ENCODE measurements around the gene ST6GALNAC3. TPM values are rescaled to one million over a fixed set of nuclear protein-coding genes. Genes with fewer than 3 reads are reported as not detected.

Gene ST6GALNAC3
- polyA plus RNA-seq, 4 donors = under 0.01 to 21.7 (median 2.6) TPM

DNA sequence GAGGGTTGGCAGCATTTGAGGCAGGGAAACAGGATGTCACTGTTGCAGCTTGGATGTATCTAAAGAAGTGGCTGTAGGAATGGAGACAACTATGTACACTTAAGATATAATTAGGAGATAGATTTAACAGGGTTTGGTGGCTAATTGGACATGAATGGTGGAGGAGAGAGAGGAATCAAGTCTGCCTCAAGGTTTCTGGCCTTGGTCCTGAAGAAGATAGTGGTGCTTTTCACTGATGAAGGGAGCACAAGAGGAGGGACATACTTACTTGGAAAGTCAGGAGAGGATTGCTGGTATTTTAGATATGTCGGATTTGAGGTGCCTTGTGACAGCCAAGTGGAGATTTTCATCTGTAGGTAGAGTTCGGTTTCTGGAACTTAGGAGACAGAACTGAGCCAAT, 123.9 kb downstream of the ST6GALNAC3 start:
- Histone ChIP-seq H3K36me3 (ENCODE audit: control insufficient read depth in 3 of 3, insufficient read depth in 2 of 3, low read depth in 1 of 3, low read length in 3 of 3) (no peaks in the 10 kb centered on the region), H3K27ac (ENCODE audit: low read depth in 1 of 3, low read length in 2 of 3) (no peak overlapping the region), H3K4me3 (ENCODE audit: low read depth in 1 of 3, low read length in 3 of 3) (no peak overlapping the region), H3K9me3 (ENCODE audit: control insufficient read depth in 2 of 2, insufficient read depth in 1 of 2, low read depth in 1 of 2, low read length in 1 of 2) (peaks cover 0 to 3% of the 10 kb centered on the region in 2 donors), H3K27me3 (ENCODE audit: control insufficient read depth in 3 of 3, insufficient read depth in 3 of 3, low read length in 3 of 3) (no peaks in the 10 kb centered on the region), H3K4me1 (ENCODE audit: control insufficient read depth in 3 of 3, insufficient read depth in 2 of 3, low read depth in 1 of 3, low read length in 2 of 3) (no peaks in the 10 kb centered on the region)
- no peak for DNase-seq
- WGBS, 3 donors = 86 to 96% (median 94%) methylated on average over 2 of the region's 2 CpGs
- no peak for FAIRE-seq

DNA sequence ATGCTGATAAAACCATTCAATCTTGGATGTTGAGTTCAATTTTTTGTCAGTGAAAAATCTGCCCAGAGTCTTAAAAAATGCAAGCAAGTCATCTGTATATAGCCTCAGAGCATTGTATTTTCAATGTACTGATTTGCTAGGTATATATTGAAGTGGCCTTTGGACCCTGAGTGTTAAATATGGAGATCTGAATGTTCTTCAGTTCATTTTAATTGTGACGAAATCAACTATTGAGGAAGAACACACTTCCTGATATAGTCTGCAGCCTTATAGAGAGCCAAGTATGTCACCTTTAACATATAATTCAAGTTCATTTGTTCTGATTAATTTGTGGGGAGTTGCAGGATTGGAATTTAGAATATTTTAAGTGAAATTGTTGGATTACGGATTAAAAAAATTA, 128.1 kb downstream of the ST6GALNAC3 start:
- FAIRE-seq (no peak), DNase-seq (no peak)
- Histone ChIP-seq H3K4me1 (ENCODE audit: control insufficient read depth in 3 of 3, insufficient read depth in 2 of 3, low read depth in 1 of 3, low read length in 2 of 3) (no peaks in the 10 kb centered on the region), H3K27me3 (ENCODE audit: control insufficient read depth in 3 of 3, insufficient read depth in 3 of 3, low read length in 3 of 3) (no peaks in the 10 kb centered on the region), H3K4me3 (ENCODE audit: low read depth in 1 of 3, low read length in 3 of 3) (no peak overlapping the region), H3K27ac (ENCODE audit: low read depth in 1 of 3, low read length in 2 of 3) (no peak overlapping the region), H3K9me3 (ENCODE audit: control insufficient read depth in 2 of 2, insufficient read depth in 1 of 2, low read depth in 1 of 2, low read length in 1 of 2) (peaks cover 0 to 3% of the 10 kb centered on the region in 2 donors), H3K36me3 (ENCODE audit: control insufficient read depth in 3 of 3, insufficient read depth in 2 of 3, low read depth in 1 of 3, low read length in 3 of 3) (no peaks in the 10 kb centered on the region)
- whole genome bisulfite sequencing, 3 donors = 62 to 89% (median 71%) methylated on average over 2 of the region's 2 CpGs

DNA sequence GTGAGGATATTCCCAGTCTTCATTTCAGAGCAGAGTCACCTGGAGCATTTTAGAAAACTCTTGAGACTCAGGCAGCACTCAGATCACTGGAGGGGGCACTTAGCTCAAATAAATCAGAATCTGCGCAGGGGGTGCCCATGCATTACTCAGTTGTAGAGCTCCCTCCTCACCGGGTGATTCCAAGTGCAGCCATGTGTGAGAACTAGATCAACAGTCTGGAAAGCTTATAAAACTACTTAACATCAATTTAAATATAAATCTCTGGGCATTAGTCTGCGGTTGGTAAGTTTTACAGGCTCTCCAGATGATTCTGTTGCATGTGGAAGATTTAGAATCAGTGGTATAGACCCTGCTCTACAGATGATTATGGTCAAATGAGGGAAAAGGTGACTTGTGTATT, 128.6 kb downstream of the ST6GALNAC3 start:
- 81 to 87% (median 81%) methylated on average over 3 of the region's 3 CpGs for WGBS, 3 donors
- DNase-seq = no peak
- H3K27ac ChIP-seq (ENCODE audit: low read depth in 1 of 3, low read length in 2 of 3) = no peak overlapping the region
- no peaks in the 10 kb centered on the region for H3K4me1 ChIP-seq (ENCODE audit: control insufficient read depth in 3 of 3, insufficient read depth in 2 of 3, low read depth in 1 of 3, low read length in 2 of 3)
- no peaks in the 10 kb centered on the region for H3K36me3 ChIP-seq (ENCODE audit: control insufficient read depth in 3 of 3, insufficient read depth in 2 of 3, low read depth in 1 of 3, low read length in 3 of 3)
- H3K9me3 ChIP-seq (ENCODE audit: control insufficient read depth in 2 of 2, insufficient read depth in 1 of 2, low read depth in 1 of 2, low read length in 1 of 2) = peaks cover 0 to 3% of the 10 kb centered on the region in 2 donors
- H3K4me3 ChIP-seq (ENCODE audit: low read depth in 1 of 3, low read length in 3 of 3) = no peak overlapping the region
- no peak for FAIRE-seq
- no peaks in the 10 kb centered on the region for H3K27me3 ChIP-seq (ENCODE audit: control insufficient read depth in 3 of 3, insufficient read depth in 3 of 3, low read length in 3 of 3)

DNA sequence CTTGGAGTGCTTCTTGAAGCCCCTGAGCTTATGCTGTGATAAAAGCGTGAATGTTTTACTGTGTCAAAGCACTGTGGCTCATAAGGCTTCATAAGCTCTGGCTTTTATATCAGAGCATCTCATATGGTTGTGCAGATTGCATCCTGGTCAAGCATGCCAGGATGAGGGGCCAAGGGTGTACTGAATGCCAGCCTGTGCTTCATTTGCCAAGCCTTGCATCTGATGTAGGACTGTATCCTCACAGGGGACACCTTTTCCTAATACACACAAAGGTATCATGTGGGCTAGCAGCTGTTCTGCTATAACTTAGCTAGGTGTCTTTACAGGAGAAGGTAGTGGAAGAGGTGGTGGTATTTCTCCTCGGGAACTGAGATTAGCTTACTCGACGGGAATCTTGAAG, 134.7 kb downstream of the ST6GALNAC3 start:
- FAIRE-seq (no peak), DNase-seq (no peak)
- no peak overlapping the region for H3K27ac ChIP-seq (ENCODE audit: low read depth in 1 of 3, low read length in 2 of 3)
- H3K9me3 ChIP-seq (ENCODE audit: control insufficient read depth in 2 of 2, insufficient read depth in 1 of 2, low read depth in 1 of 2, low read length in 1 of 2) = no peaks in the 10 kb centered on the region
- no peaks in the 10 kb centered on the region for H3K36me3 ChIP-seq (ENCODE audit: control insufficient read depth in 3 of 3, insufficient read depth in 2 of 3, low read depth in 1 of 3, low read length in 3 of 3)
- H3K4me3 ChIP-seq (ENCODE audit: low read depth in 1 of 3, low read length in 3 of 3) = no peak overlapping the region
- H3K4me1 ChIP-seq (ENCODE audit: control insufficient read depth in 3 of 3, insufficient read depth in 2 of 3, low read depth in 1 of 3, low read length in 2 of 3) = no peaks in the 10 kb centered on the region
- WGBS, 3 donors = 88 to 93% (median 91%) methylated on average over 4 of the region's 4 CpGs
- H3K27me3 ChIP-seq (ENCODE audit: control insufficient read depth in 3 of 3, insufficient read depth in 3 of 3, low read length in 3 of 3) = no peaks in the 10 kb centered on the region

DNA sequence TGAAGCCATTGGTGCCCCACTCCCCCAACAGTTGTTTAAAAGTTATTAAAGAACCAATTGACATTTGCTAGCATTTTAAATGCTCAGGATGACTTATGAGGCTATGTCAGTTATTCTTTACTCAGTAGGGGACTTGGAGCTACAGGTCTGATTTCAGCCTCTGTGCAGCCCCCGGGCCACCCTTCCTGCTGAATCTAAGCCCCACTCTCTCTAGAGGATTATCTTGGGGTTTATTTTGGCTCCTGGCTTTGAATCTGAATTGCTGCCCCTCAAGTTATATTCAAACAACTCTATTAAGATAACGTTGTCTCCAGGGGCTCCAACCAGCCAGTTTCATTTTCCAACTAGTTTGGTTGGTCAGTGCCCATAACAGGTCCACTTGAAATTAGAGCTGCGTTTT, 135.1 kb downstream of the ST6GALNAC3 start:
- DNase-seq = no peak
- H3K27ac ChIP-seq (ENCODE audit: low read depth in 1 of 3, low read length in 2 of 3) = no peak overlapping the region
- 64 to 66% (median 65%) methylated on average over 3 of the region's 3 CpGs for WGBS, 3 donors
- FAIRE-seq = no peak
- H3K9me3 ChIP-seq (ENCODE audit: control insufficient read depth in 2 of 2, insufficient read depth in 1 of 2, low read depth in 1 of 2, low read length in 1 of 2) = no peaks in the 10 kb centered on the region
- H3K36me3 ChIP-seq (ENCODE audit: control insufficient read depth in 3 of 3, insufficient read depth in 2 of 3, low read depth in 1 of 3, low read length in 3 of 3) = no peaks in the 10 kb centered on the region
- H3K4me1 ChIP-seq (ENCODE audit: control insufficient read depth in 3 of 3, insufficient read depth in 2 of 3, low read depth in 1 of 3, low read length in 2 of 3) = no peaks in the 10 kb centered on the region
- no peak overlapping the region for H3K4me3 ChIP-seq (ENCODE audit: low read depth in 1 of 3, low read length in 3 of 3)
- H3K27me3 ChIP-seq (ENCODE audit: control insufficient read depth in 3 of 3, insufficient read depth in 3 of 3, low read length in 3 of 3) = no peaks in the 10 kb centered on the region

DNA sequence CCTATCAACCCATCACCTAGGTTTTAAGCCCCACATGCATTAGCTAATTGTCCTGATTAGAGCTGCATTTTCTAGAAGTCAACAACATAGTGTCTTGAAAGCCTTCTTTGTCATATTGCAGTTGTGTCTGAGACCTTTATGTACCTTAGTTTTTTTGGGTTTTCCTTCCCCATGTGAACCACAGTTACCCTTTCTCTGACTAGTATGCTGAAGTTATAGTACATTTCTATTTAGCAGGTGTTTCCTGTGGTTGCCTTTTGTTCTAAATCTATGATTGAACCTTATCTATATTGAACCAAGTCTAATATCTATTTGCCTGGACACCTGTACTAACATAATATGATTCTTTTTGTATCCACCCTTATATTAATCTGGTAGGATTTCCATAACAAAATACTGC, 135.6 kb downstream of the ST6GALNAC3 start:
- H3K4me3 ChIP-seq (ENCODE audit: low read depth in 1 of 3, low read length in 3 of 3) = no peak overlapping the region
- no peak for FAIRE-seq
- no peak for DNase-seq
- H3K36me3 ChIP-seq (ENCODE audit: control insufficient read depth in 3 of 3, insufficient read depth in 2 of 3, low read depth in 1 of 3, low read length in 3 of 3) = no peaks in the 10 kb centered on the region
- H3K4me1 ChIP-seq (ENCODE audit: control insufficient read depth in 3 of 3, insufficient read depth in 2 of 3, low read depth in 1 of 3, low read length in 2 of 3) = no peaks in the 10 kb centered on the region
- H3K27ac ChIP-seq (ENCODE audit: low read depth in 1 of 3, low read length in 2 of 3) = no peak overlapping the region
- no peaks in the 10 kb centered on the region for H3K9me3 ChIP-seq (ENCODE audit: control insufficient read depth in 2 of 2, insufficient read depth in 1 of 2, low read depth in 1 of 2, low read length in 1 of 2)
- no peaks in the 10 kb centered on the region for H3K27me3 ChIP-seq (ENCODE audit: control insufficient read depth in 3 of 3, insufficient read depth in 3 of 3, low read length in 3 of 3)

DNA sequence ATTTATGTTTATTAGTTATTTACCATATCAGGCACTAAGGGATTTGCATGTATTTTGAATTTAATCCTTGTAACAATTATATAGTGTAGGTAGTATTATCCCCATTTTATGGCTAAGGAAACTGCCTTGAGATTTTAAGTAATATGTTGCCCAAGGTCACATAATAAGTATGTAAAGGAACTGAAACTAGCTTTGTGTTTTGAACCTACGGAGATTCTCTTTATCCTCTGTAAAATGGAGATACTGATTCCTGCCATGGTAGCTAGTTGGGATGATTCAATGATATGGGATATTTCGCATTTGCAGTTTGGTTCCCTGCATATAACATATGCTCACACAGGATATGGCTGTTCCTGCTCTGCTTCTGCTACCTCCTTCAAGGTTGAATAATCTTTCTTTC, 144.3 kb downstream of the ST6GALNAC3 start:
- no peaks in the 10 kb centered on the region for H3K27me3 ChIP-seq (ENCODE audit: control insufficient read depth in 3 of 3, insufficient read depth in 3 of 3, low read length in 3 of 3)
- FAIRE-seq (no peak), DNase-seq (no peak)
- H3K9me3 ChIP-seq (ENCODE audit: control insufficient read depth in 2 of 2, insufficient read depth in 1 of 2, low read depth in 1 of 2, low read length in 1 of 2) = no peaks in the 10 kb centered on the region
- whole genome bisulfite sequencing, 3 donors = 85 to 92% (median 86%) methylated on average over 2 of the region's 2 CpGs
- H3K27ac ChIP-seq (ENCODE audit: low read depth in 1 of 3, low read length in 2 of 3) = no peak overlapping the region
- no peak overlapping the region for H3K4me3 ChIP-seq (ENCODE audit: low read depth in 1 of 3, low read length in 3 of 3)
- no peaks in the 10 kb centered on the region for H3K36me3 ChIP-seq (ENCODE audit: control insufficient read depth in 3 of 3, insufficient read depth in 2 of 3, low read depth in 1 of 3, low read length in 3 of 3)
- H3K4me1 ChIP-seq (ENCODE audit: control insufficient read depth in 3 of 3, insufficient read depth in 2 of 3, low read depth in 1 of 3, low read length in 2 of 3) = no peaks in the 10 kb centered on the region

DNA sequence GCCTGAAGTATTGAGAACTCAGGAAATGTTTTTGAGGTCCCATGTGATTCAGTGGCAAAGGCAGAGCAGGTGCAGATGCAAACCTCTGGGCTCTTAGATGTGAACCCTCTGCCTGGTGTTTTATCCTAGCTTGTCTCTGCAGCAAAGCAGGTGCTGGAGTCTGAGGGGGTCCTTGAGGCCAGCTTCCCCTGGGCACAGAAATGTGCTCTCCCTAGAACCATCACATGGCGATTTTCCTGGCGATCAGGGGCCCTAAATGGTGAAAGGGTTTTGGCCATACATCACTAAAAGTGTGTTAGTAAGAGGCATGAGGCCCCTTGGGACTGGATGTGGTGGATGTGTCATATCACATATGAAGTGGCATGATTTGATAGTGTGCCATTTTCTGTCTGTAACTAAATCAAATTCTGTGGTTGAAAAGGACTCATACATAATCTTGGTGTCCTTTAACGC, 144.8 kb downstream of the ST6GALNAC3 start:
- Histone ChIP-seq H3K27ac (ENCODE audit: low read depth in 1 of 3, low read length in 2 of 3) (no peak overlapping the region), H3K4me3 (ENCODE audit: low read depth in 1 of 3, low read length in 3 of 3) (no peak overlapping the region), H3K27me3 (ENCODE audit: control insufficient read depth in 3 of 3, insufficient read depth in 3 of 3, low read length in 3 of 3) (no peaks in the 10 kb centered on the region), H3K9me3 (ENCODE audit: control insufficient read depth in 2 of 2, insufficient read depth in 1 of 2, low read depth in 1 of 2, low read length in 1 of 2) (no peaks in the 10 kb centered on the region), H3K4me1 (ENCODE audit: control insufficient read depth in 3 of 3, insufficient read depth in 2 of 3, low read depth in 1 of 3, low read length in 2 of 3) (no peaks in the 10 kb centered on the region), H3K36me3 (ENCODE audit: control insufficient read depth in 3 of 3, insufficient read depth in 2 of 3, low read depth in 1 of 3, low read length in 3 of 3) (no peaks in the 10 kb centered on the region)
- FAIRE-seq = no peak
- no peak for DNase-seq
- 87 to 88% (median 87%) methylated on average over 3 of the region's 3 CpGs for WGBS, 3 donors

DNA sequence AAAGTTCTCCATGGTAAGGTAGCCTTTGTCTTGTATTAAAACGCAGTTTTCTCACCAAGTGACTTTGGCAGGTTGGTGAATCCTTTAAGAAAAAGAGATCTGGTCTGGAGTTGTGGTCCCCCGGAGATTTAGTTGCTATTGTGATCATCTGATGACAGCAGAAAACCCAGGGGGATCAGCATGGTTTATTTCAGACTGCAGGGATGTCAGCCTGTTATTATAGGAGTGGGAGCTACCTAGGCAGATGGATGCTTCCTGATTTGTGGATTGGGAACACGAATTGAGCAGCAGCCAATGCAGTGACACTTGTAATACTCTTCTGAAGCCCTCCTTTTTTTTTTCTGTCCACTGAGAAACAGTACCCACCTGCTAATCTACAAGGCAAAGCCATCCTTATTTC, 150.2 kb downstream of the ST6GALNAC3 start:
- no peaks in the 10 kb centered on the region for H3K36me3 ChIP-seq (ENCODE audit: control insufficient read depth in 3 of 3, insufficient read depth in 2 of 3, low read depth in 1 of 3, low read length in 3 of 3)
- H3K9me3 ChIP-seq (ENCODE audit: control insufficient read depth in 2 of 2, insufficient read depth in 1 of 2, low read depth in 1 of 2, low read length in 1 of 2) = no peaks in the 10 kb centered on the region
- H3K4me3 ChIP-seq (ENCODE audit: low read depth in 1 of 3, low read length in 3 of 3) = no peak overlapping the region
- H3K27ac ChIP-seq (ENCODE audit: low read depth in 1 of 3, low read length in 2 of 3) = no peak overlapping the region
- H3K27me3 ChIP-seq (ENCODE audit: control insufficient read depth in 3 of 3, insufficient read depth in 3 of 3, low read length in 3 of 3) = no peaks in the 10 kb centered on the region
- no peak for DNase-seq
- no peaks in the 10 kb centered on the region for H3K4me1 ChIP-seq (ENCODE audit: control insufficient read depth in 3 of 3, insufficient read depth in 2 of 3, low read depth in 1 of 3, low read length in 2 of 3)
- FAIRE-seq = no peak
- 43 to 71% (median 53%) methylated on average over 3 of the region's 3 CpGs for WGBS, 3 donors

All from small intestine (tissue), 7 donors.